H1 (cell line): ENCODE measurements around the gene ICE1. TPM values are rescaled to one million over a fixed set of nuclear protein-coding genes. Genes with fewer than 3 reads are reported as not detected.
"Not testable (repeated sequence)": the region's sequence is repeated elsewhere in the genome, so short reads cannot be mapped to it uniquely, and the experiment has no call there.

Experiments
- CTCF ChIA-PET: fragments of 300-600 bp; sonication (Branson Sonifier 250); formaldehyde crosslinking; loops from one replicate; lab custom pipeline; 2021; ENCODE audit not compliant: partially characterized antibody; lab: Charles Lee
- POLR2A ChIA-PET: fragments of 300-600 bp; sonication (Branson Sonifier 250); formaldehyde crosslinking; loops from one replicate; lab custom pipeline; 2021; ENCODE audit warnings: inconsistent platforms; ENCODE audit not compliant: partially characterized antibody; lab: Charles Lee
- DNase-seq, 2 experiments: peaks; one replicate each; pipeline versions ENCODE4 v3.0.0 to v3.0.0-alpha.2; 2010 to 2022; ENCODE audit warnings: low spot score in 2 of 2, low read depth in 1 of 2, mixed read lengths in 1 of 2
- FAIRE-seq: peaks from 2 replicates; lab custom pipeline; 2011; peaks lifted over from hg19 to GRCh38; lab: Jason Lieb, UNC
- H2AFZ ChIP-seq: 2 replicates; pipeline ENCODE4 v1.8.1; 2012; ENCODE audit warnings: low read length, inconsistent platforms
- H2AK5ac ChIP-seq: 2 replicates; pipeline ENCODE4 v1.6.1; 2013; ENCODE audit warnings: low read depth, low read length
- H2BK120ac ChIP-seq: replicated peaks from 2 replicates; pipeline ENCODE3; 2013; ENCODE audit warnings: low read depth, low read length, inconsistent platforms
- H2BK12ac ChIP-seq: 2 replicates; pipeline ENCODE4 v1.6.1; 2013; ENCODE audit warnings: low read depth, low read length
- H2BK15ac ChIP-seq: 2 replicates; pipeline ENCODE4 v1.6.1; 2013; ENCODE audit warnings: low read length
- H2BK20ac ChIP-seq: 2 replicates; pipeline ENCODE4 v1.6.1; 2013; ENCODE audit warnings: low read length
- H2BK5ac ChIP-seq: 2 replicates; pipeline ENCODE4 v1.6.1; 2013; ENCODE audit warnings: low read depth, low read length
- H3K14ac ChIP-seq: 2 replicates; pipeline ENCODE4 v1.6.1; 2013; ENCODE audit warnings: inconsistent platforms; ENCODE audit not compliant: insufficient read length
- H3K18ac ChIP-seq: 2 replicates; pipeline ENCODE4 v1.6.1; 2013; ENCODE audit warnings: low read length; ENCODE audit errors: extremely low read depth
- H3K23ac ChIP-seq: 2 replicates; pipeline ENCODE4 v1.6.1; 2013; ENCODE audit warnings: inconsistent platforms; ENCODE audit not compliant: insufficient read length
- H3K23me2 ChIP-seq: 2 replicates; pipeline ENCODE4 v1.6.1; 2013; ENCODE audit warnings: low read depth, low read length
- H3K27ac ChIP-seq: 2 replicates; pipeline ENCODE4 v1.6.1; 2011; ENCODE audit warnings: low read depth, low read length, inconsistent platforms
- H3K27me3 ChIP-seq, 4 experiments: replicated peaks in 1 of 4; 1 replicate in 1 of 4; 2 replicates in 3 of 4; pipeline versions ENCODE4 v1.6.1 to v1.8.1; 2011 to 2013; ENCODE audit warnings: low read length in 3 of 4, mild to moderate bottlenecking in 3 of 4, inconsistent platforms in 2 of 4, mixed read lengths in 2 of 4, moderate library complexity in 1 of 4; ENCODE audit not compliant: control insufficient read depth in 3 of 4, insufficient read depth in 3 of 4; ENCODE audit errors: extremely low read depth in 1 of 4
- H3K36me3 ChIP-seq, 4 experiments: 2 replicates each; pipeline versions ENCODE4 v1.6.1 to v1.8.1; 2011 to 2013; ENCODE audit warnings: mild to moderate bottlenecking in 4 of 4, low read length in 3 of 4, moderate library complexity in 2 of 4, control low read depth in 1 of 4, inconsistent platforms in 1 of 4; ENCODE audit not compliant: insufficient read depth in 4 of 4, control insufficient read depth in 2 of 4
- H3K4ac ChIP-seq: replicated peaks from 2 replicates; pipeline ENCODE3; 2013; ENCODE audit warnings: low read length, low read depth, mixed read lengths, inconsistent platforms; ENCODE audit not compliant: insufficient read length
- H3K4me1 ChIP-seq, 4 experiments: replicated peaks in 1 of 4; 1 replicate in 1 of 4; 2 replicates in 3 of 4; pipeline versions ENCODE4 v1.6.1 to v1.8.1; 2011 to 2013; ENCODE audit warnings: low read length in 3 of 4, inconsistent platforms in 2 of 4, mixed read lengths in 1 of 4; ENCODE audit not compliant: insufficient read depth in 4 of 4, control insufficient read depth in 3 of 4
- H3K4me2 ChIP-seq, 2 experiments: 2 replicates each; pipeline versions ENCODE4 v1.6.1 to v1.8.1; 2011 to 2013; ENCODE audit warnings: low read depth in 2 of 2, low read length in 2 of 2, control low read depth in 1 of 2, inconsistent platforms in 1 of 2, mild to moderate bottlenecking in 1 of 2; ENCODE audit not compliant: insufficient read depth in 1 of 2
- H3K4me3 ChIP-seq, 4 experiments: fragments of 200-600, 300-600 bp in 1 of 4; sonication (generic), shearing (Covaris generic), sonication (Bioruptor Twin) in 1 of 4; 2 replicates each; pipeline versions ENCODE4 v1.5.1 to v1.8.1; 2011 to 2016; ENCODE audit warnings: low read length in 4 of 4, low read depth in 3 of 4, control low read depth in 2 of 4, inconsistent platforms in 2 of 4, mild to moderate bottlenecking in 2 of 4, mixed read lengths in 1 of 4, moderate library complexity in 1 of 4; ENCODE audit not compliant: insufficient read depth in 2 of 4; ENCODE audit errors: extremely low read depth in 1 of 4
- H3K56ac ChIP-seq: replicated peaks from 2 replicates; pipeline ENCODE3; 2013; ENCODE audit warnings: low read depth, mild to moderate bottlenecking, mixed read lengths, low read length, inconsistent platforms; ENCODE audit not compliant: insufficient read length
- H3K79me1 ChIP-seq: 2 replicates; pipeline ENCODE4 v1.6.1; 2013; ENCODE audit warnings: low read depth, low read length, control low read depth
- H3K79me2 ChIP-seq, 2 experiments: 2 replicates each; pipeline versions ENCODE4 v1.6.1 to v1.8.1; 2012 to 2013; ENCODE audit warnings: low read length in 2 of 2, mild to moderate bottlenecking in 2 of 2, inconsistent platforms in 1 of 2; ENCODE audit not compliant: insufficient read depth in 2 of 2, control insufficient read depth in 1 of 2
- H3K9ac ChIP-seq, 4 experiments: replicated peaks in 1 of 4; 1 replicate in 1 of 4; 2 replicates in 3 of 4; pipeline versions ENCODE4 v1.6.1 to v1.8.1; 2011 to 2013; ENCODE audit warnings: low read depth in 3 of 4, low read length in 3 of 4, control low read depth in 2 of 4, mild to moderate bottlenecking in 2 of 4, moderate library complexity in 2 of 4, inconsistent platforms in 1 of 4; ENCODE audit errors: extremely low read depth in 1 of 4
- H3K9me3 ChIP-seq, 2 experiments: 2 replicates each; pipeline versions ENCODE4 v1.6.1 to v1.8.1; 2012 to 2013; ENCODE audit warnings: mild to moderate bottlenecking in 2 of 2, moderate library complexity in 2 of 2, control low read depth in 1 of 2, inconsistent platforms in 1 of 2, low read depth in 1 of 2, low read length in 1 of 2, mixed read lengths in 1 of 2; ENCODE audit not compliant: insufficient read depth in 2 of 2
- H4K20me1 ChIP-seq, 2 experiments: replicated peaks in 1 of 2; 2 replicates each; pipeline versions ENCODE3 to v1.8.1; 2011 to 2013; ENCODE audit warnings: inconsistent platforms in 2 of 2, low read length in 2 of 2, mild to moderate bottlenecking in 1 of 2; ENCODE audit not compliant: insufficient read depth in 2 of 2, control insufficient read depth in 1 of 2
- H4K5ac ChIP-seq: 2 replicates; pipeline ENCODE4 v1.6.1; 2013; ENCODE audit warnings: low read length, low read depth, mixed read lengths, inconsistent platforms; ENCODE audit not compliant: insufficient read length
- H4K8ac ChIP-seq: 2 replicates; pipeline ENCODE4 v1.8.0; 2013; ENCODE audit warnings: mild to moderate bottlenecking, moderate library complexity, low read length, inconsistent platforms; ENCODE audit not compliant: insufficient read depth; ENCODE audit errors: extremely low read depth
- H4K91ac ChIP-seq: replicated peaks from 2 replicates; pipeline ENCODE3; 2013; ENCODE audit warnings: low read length, mixed read lengths, inconsistent platforms; ENCODE audit not compliant: insufficient read length
- WGBS, 2 experiments: shearing (Covaris generic) in 1 of 2; methylation state at CpG; one replicate each; pipeline versions ENCODE4 v1.1.6 to v1.1.7; 2013 to 2015; ENCODE audit warnings: low lambda C conversion rate in 2 of 2, mixed read lengths in 2 of 2, inconsistent platforms in 1 of 2, low coverage in 1 of 2, missing lambda C conversion rate in 1 of 2; ENCODE audit not compliant: insufficient replicate concordance in 2 of 2, insufficient coverage in 1 of 2, insufficient read length in 1 of 2; ENCODE audit errors: extremely low coverage in 1 of 2, missing lambda C conversion rate in 1 of 2; 5-methylcytosine and 5-hydroxymethylcytosine counted together
- polyA plus RNA-seq, 7 experiments: library from polyadenylated mRNA; depleted of rRNA in 3 of 7; stranded (reverse) in 5 of 7; unstranded in 2 of 7; fragments of >200 nt in 5 of 7; fragments of 200-250 nt in 2 of 7; gene quantifications; 1 replicate in 5 of 7; 2 replicates in 1 of 7; 4 replicates in 1 of 7; pipeline versions ENCODE4 v1.2.1 to v1.2.3, GENCODE V29; 2011 to 2013; ENCODE audit warnings: missing spikeins in 2 of 7, mixed read lengths in 2 of 7
- total RNA-seq: library from RNA; stranded (reverse); fragmentation: NEBNext Ultra II Directional; extraction: Animal tissue kit (Norgen Biotek cat#: 25700); gene quantifications from 2 replicates; pipeline ENCODE4 v1.2.1, GENCODE V29; 2021

The ICE1 gene
- total and polyA plus RNA-seq, 2 of the 8 experiments (the other 6 are each of a cell fraction or from before 2014, with no cell fraction given): 11.8 to 53.9 TPM

GRCh38 chr5:5520622-5521021, 98.1 kb downstream of the ICE1 start:
- H4K20me1 ChIP-seq, H2BK120ac ChIP-seq, FAIRE-seq, H3K4ac ChIP-seq, H3K4me2 ChIP-seq, H2BK20ac ChIP-seq, H3K18ac ChIP-seq, H3K23me2 ChIP-seq, H3K56ac ChIP-seq, H4K8ac ChIP-seq, H3K14ac ChIP-seq, H3K9me3 ChIP-seq, H2AFZ ChIP-seq, H3K27ac ChIP-seq, H2BK15ac ChIP-seq, H3K4me1 ChIP-seq, CTCF ChIA-PET, H2BK12ac ChIP-seq, H2AK5ac ChIP-seq, H3K9ac ChIP-seq, H4K5ac ChIP-seq, DNase-seq, H4K91ac ChIP-seq, H3K4me3 ChIP-seq, H3K79me1 ChIP-seq, H3K23ac ChIP-seq, H3K27me3 ChIP-seq, H3K79me2 ChIP-seq, H3K36me3 ChIP-seq, POLR2A ChIA-PET: not testable (repeated sequence)
- 33% methylated on average over 2 of the region's 4 CpGs; no CpG with 5 or more reads in 1 of the 2 experiments for WGBS, 2 experiments
- 0 out of 2 replicates have a peak overlapping the region, but pooled peaks have one; percentile 99 for H2BK5ac ChIP-seq
